GM12878 (cell line): Measurements from ENCODE around the gene NECTIN2. TPM values are rescaled to one million over a fixed set of nuclear protein-coding genes. Genes with fewer than 3 reads are reported as not detected.

Experiments used
- ATAC-seq: fragments of 200-7000 bp; cut with Tn5 transposase; 3 replicates; pipeline ENCODE4 v1.9.1; 2020; ENCODE audit warnings: mild to moderate bottlenecking, moderate library complexity
- BruUV-seq: library from RNA; stranded (reverse); fragments of 400-500 nt; replicated peaks from 2 replicates; lab custom pipeline; 2021; lab: Mats Ljungman, UMichigan
- CTCF ChIA-PET: fragments of 300-600 bp; sonication (Branson Sonifier 250); formaldehyde crosslinking; extraction: SDS; loops from one replicate; lab custom pipeline; 2021; ENCODE audit warnings: inconsistent platforms; lab: Yijun Ruan, JAX
- POLR2A ChIA-PET: fragments of 350-600 bp; formaldehyde crosslinking; extraction: SDS; loops from one replicate; lab custom pipeline; 2021; ENCODE audit warnings: inconsistent platforms; lab: Charles Lee
- RAD21 ChIA-PET: fragments of 300-600 bp; sonication (Branson Sonifier 250); formaldehyde crosslinking; loops from one replicate; lab custom pipeline; 2023; ENCODE audit warnings: antibody characterized with exemption; ENCODE audit not compliant: unreplicated experiment; lab: Charles Lee
- SMC1A ChIA-PET: fragments of 300-600 bp; sonication (Branson Sonifier 250); formaldehyde crosslinking; loops from one replicate; lab custom pipeline; 2023; ENCODE audit not compliant: unreplicated experiment, uncharacterized antibody; lab: Charles Lee
- DNase-seq: peaks from one replicate; pipeline ENCODE4 v3.0.0-alpha.2; 2011; ENCODE audit warnings: low read depth, low spot score
- FAIRE-seq: peaks from 3 replicates; lab custom pipeline; 2011; peaks lifted over from hg19 to GRCh38; lab: Jason Lieb, UNC
- H2AFZ ChIP-seq: 2 replicates; pipeline ENCODE4 v1.6.0; 2011; ENCODE audit warnings: low read depth, low read length, control low read depth; ENCODE audit not compliant: control insufficient read depth
- H3K27ac ChIP-seq: 2 replicates; pipeline ENCODE4 v1.5.1; 2011; ENCODE audit warnings: control low read depth; ENCODE audit not compliant: control insufficient read depth, insufficient read depth
- H3K27me3 ChIP-seq, 2 experiments: replicated peaks in 1 of 2; 2 replicates each; pipeline versions ENCODE4 v1.6.0 to v1.6.1; 2011; ENCODE audit warnings: low read length in 1 of 2; ENCODE audit not compliant: control insufficient read depth in 2 of 2, insufficient read depth in 2 of 2
- H3K36me3 ChIP-seq, 2 experiments: 2 replicates each; pipeline ENCODE4 v1.5.1; 2011; ENCODE audit warnings: low read length in 1 of 2; ENCODE audit not compliant: control insufficient read depth in 2 of 2, insufficient read depth in 2 of 2
- H3K4me1 ChIP-seq: 2 replicates; pipeline ENCODE4 v1.6.1; 2011; ENCODE audit warnings: mild to moderate bottlenecking, low read length, moderate library complexity, mixed read lengths; ENCODE audit not compliant: control insufficient read depth, insufficient read depth
- H3K4me2 ChIP-seq: 2 replicates; pipeline ENCODE4 v1.6.0; 2011; ENCODE audit warnings: control low read depth; ENCODE audit not compliant: control insufficient read depth, insufficient read depth
- H3K4me3 ChIP-seq: fragments of 200-600 bp; sonication (generic); 2 replicates; pipeline ENCODE4 v1.5.1; 2016
- H3K79me2 ChIP-seq: 2 replicates; pipeline ENCODE4 v1.6.0; 2011; ENCODE audit warnings: low read length; ENCODE audit not compliant: control insufficient read depth, insufficient read depth
- H3K9ac ChIP-seq: 2 replicates; pipeline ENCODE4 v1.8.0; 2011; ENCODE audit warnings: low read length, control low read depth, mixed read lengths; ENCODE audit not compliant: control insufficient read depth, insufficient read depth
- H3K9me3 ChIP-seq: replicated peaks from 3 replicates; pipeline ENCODE4 v1.5.1; 2011; ENCODE audit warnings: mild to moderate bottlenecking, low read length; ENCODE audit not compliant: control insufficient read depth, insufficient read depth
- H4K20me1 ChIP-seq: 2 replicates; pipeline ENCODE4 v1.6.0; 2011; ENCODE audit not compliant: control insufficient read depth, insufficient read depth
- CHD2 ChIP-seq: IDR thresholded peaks from 2 replicates; pipeline ENCODE4 v1.6.1; 2011; ENCODE audit warnings: low read depth, low read length, improper control_type of control experiment, borderline replicate concordance
- CTCF ChIP-seq, 3 experiments: IDR thresholded peaks in 2 of 3; conservative IDR thresholded peaks in 1 of 3; 2 replicates each; pipeline ENCODE4 v1.5.1; 2011; ENCODE audit warnings: low read depth in 3 of 3, low read length in 3 of 3, mild to moderate bottlenecking in 3 of 3, control low read depth in 2 of 3, moderate library complexity in 2 of 3, inconsistent platforms in 1 of 3, mixed read lengths in 1 of 3; ENCODE audit not compliant: control insufficient read depth in 2 of 3, insufficient read depth in 1 of 3; ENCODE audit errors: extremely low read depth in 1 of 3
- EED ChIP-seq: sonication (generic); IDR thresholded peaks from 2 replicates; pipeline ENCODE4 v1.6.1; 2016; ENCODE audit warnings: antibody characterized with exemption, low read depth
- FOXM1 ChIP-seq: IDR thresholded peaks from 2 replicates; pipeline ENCODE4 v1.6.1; 2012; ENCODE audit warnings: low read depth, mild to moderate bottlenecking, inconsistent platforms, low read length, moderate library complexity
- GATAD2B ChIP-seq: fragments of 450-650 bp; conservative IDR thresholded peaks from 2 replicates; pipeline ENCODE4 v1.6.1; 2017; ENCODE audit warnings: low read depth, mild to moderate bottlenecking, moderate library complexity
- IRF4 ChIP-seq: IDR thresholded peaks from 2 replicates; pipeline ENCODE4 v1.6.1; 2011; ENCODE audit warnings: low read depth, low read length
- KAT2A ChIP-seq: conservative IDR thresholded peaks from 2 replicates; pipeline ENCODE4 v1.6.1; 2011; ENCODE audit warnings: low read depth, low read length; ENCODE audit not compliant: control insufficient read depth
- MYB ChIP-seq: fragments of 150-350 bp; IDR thresholded peaks from 2 replicates; pipeline ENCODE4 v1.6.1; 2014; ENCODE audit warnings: mild to moderate bottlenecking, low read depth, low read length, borderline replicate concordance
- NR2C1 ChIP-seq: fragments of 450-650 bp; IDR thresholded peaks from 2 replicates; pipeline ENCODE4 v1.6.1; 2017; ENCODE audit warnings: antibody characterized with exemption, mild to moderate bottlenecking, moderate library complexity
- POLR2AphosphoS5 ChIP-seq: IDR thresholded peaks from 2 replicates; pipeline ENCODE4 v1.6.1; 2011; ENCODE audit warnings: mild to moderate bottlenecking, low read length, inconsistent platforms
- TCF12 ChIP-seq: IDR thresholded peaks from 2 replicates; pipeline ENCODE4 v1.6.1; 2011; ENCODE audit warnings: low read depth, mild to moderate bottlenecking, low read length
- WRNIP1 ChIP-seq: IDR thresholded peaks from 2 replicates; pipeline ENCODE4 v1.6.1; 2011; ENCODE audit warnings: low read depth, low read length, improper control_type of control experiment, borderline replicate concordance
- ZBTB4 ChIP-seq: fragments of 450-650 bp; formaldehyde crosslinking; IDR thresholded peaks from 2 replicates; pipeline ENCODE4 v1.4.0; 2022; ENCODE audit warnings: mild to moderate bottlenecking, moderate library complexity
- ZNF622 ChIP-seq: fragments of 450-650 bp; IDR thresholded peaks from 2 replicates; pipeline ENCODE4 v1.6.1; 2017; ENCODE audit warnings: mild to moderate bottlenecking, inconsistent platforms
- WGBS: methylation state at CpG from one replicate; pipeline ENCODE4 v1.1.6; 2016; ENCODE audit warnings: low lambda C conversion rate; ENCODE audit not compliant: insufficient replicate concordance, insufficient coverage; ENCODE audit errors: missing lambda C conversion rate; 5-methylcytosine and 5-hydroxymethylcytosine counted together
- in situ Hi-C: fragments of 300-500 bp; cut with MboI; formaldehyde crosslinking; loops from 9 replicates; pipeline ENCODE4 v1.14.3; 2018; ENCODE audit warnings: mixed read lengths
- intact Hi-C: fragments of 100-400 bp; cut with micrococcal nuclease; formaldehyde crosslinking; loops from one replicate; pipeline ENCODE4 v1.14.2; 2022; ENCODE audit not compliant: unreplicated experiment
- polyA plus RNA-seq, 11 experiments: library from polyadenylated mRNA; depleted of rRNA in 4 of 11; unstranded in 6 of 11; stranded (reverse) in 5 of 11; fragments of >200 nt; fragmentation: Nextera tagmentation in 4 of 11; fragmentation: Illumina TruSeq in 1 of 11; extraction: Ambion mirVana in 4 of 11; extraction: Trizol in 1 of 11; gene quantifications; 1 replicate in 1 of 11; 2 replicates in 10 of 11; pipeline versions ENCODE4 v1.2.1 to v1.2.3, GENCODE V29; 2011 to 2016; ENCODE audit warnings: inconsistent platforms in 2 of 11, missing spikeins in 2 of 11, low read depth in 1 of 11
- total RNA-seq, 4 experiments: library from RNA; depleted of rRNA in 3 of 4; stranded (reverse); fragments of >200 nt in 3 of 4; fragmentation: Illumina TruSeq in 1 of 4; extraction: Trizol in 1 of 4; gene quantifications; 2 replicates each; pipeline versions ENCODE4 v1.2.1 to v1.2.3, GENCODE V29; 2013 to 2021

The NECTIN2 gene
- total and polyA plus RNA-seq, 10 of the 15 experiments (the other 5 are each of a cell fraction or from before 2014, with no cell fraction given): 0.05 to 0.36 (median 0.26) TPM; not detected in 5

- no peak for TF ChIP-seq ZBTB4 (CRISPR knock-in tag)
- TF ChIP-seq FOXM1: no peak
Measured at GRCh38 chr19:44908074-44908835, 62.2 kb downstream of the NECTIN2 start (continued).

GRCh38 chr19:44908836-44909261 is 62.8 kb downstream of the NECTIN2 start:
- ChIA-PET CTCF (interaction anchor here (1.0 to 5.1 kb wide), 2 partner anchors 43 to 281 kb away, joined by 4 to 37 read pairs; no protein-coding TSS in a partner anchor), POLR2A (no interaction called here), RAD21 (interaction anchor here (1.2 kb wide), 1 partner anchor 151 kb away, joined by 3 read pairs; no protein-coding TSS in a partner anchor), SMC1A (no interaction called here)
- 76% methylated on average over 41 of the region's 44 CpGs for WGBS
- FAIRE-seq (no peak), DNase-seq (no peak), ATAC-seq (no peak)
- H3K4me3 ChIP-seq: no peak overlapping the region
- H2AFZ ChIP-seq: no peak overlapping the region
- no peaks in the 10 kb centered on the region for H3K9me3 ChIP-seq
- no TSS peak for BruUV-seq
- H3K79me2 ChIP-seq: no peaks in the 10 kb centered on the region
- H3K9ac ChIP-seq: no peak overlapping the region
- no peak overlapping the region for H3K27ac ChIP-seq
- H3K27me3 ChIP-seq: no peaks in the 10 kb centered on the region; a peak in 1 of 4 replicates
- in situ Hi-C loops: loop anchor here (10.0 kb wide), 2 partner anchors 46 to 426 kb away; partner anchors contain the start of gene CLPTM1
- intact Hi-C loops: loop anchor here (5.0 kb wide), 1 partner anchor 428 kb away; no protein-coding TSS in a partner anchor
- peaks cover 0 to 2% of the 10 kb centered on the region in 2 experiments; a peak in 2 of 4 replicates for H3K36me3 ChIP-seq
- no peak overlapping the region for H3K4me2 ChIP-seq
- no peaks in the 10 kb centered on the region for H3K4me1 ChIP-seq
- no peaks in the 10 kb centered on the region; the same call in 1 of the 2 replicates for H4K20me1 ChIP-seq
- TF ChIP-seq ZNF622: no peak
- TF ChIP-seq WRNIP1: no peak
- no peak for TF ChIP-seq CHD2
- no peak for TF ChIP-seq KAT2A
- no peak for TF ChIP-seq MYB
- no peak for TF ChIP-seq EED
- no peak for TF ChIP-seq TCF12
- TF ChIP-seq POLR2AphosphoS5: no peak
- no peak for TF ChIP-seq NR2C1
- TF ChIP-seq IRF4: no peak
- no peak for TF ChIP-seq GATAD2B
- TF ChIP-seq CTCF (IDR thresholded peaks at IDR 0.05 in 2 of 3, conservative IDR thresholded peaks at IDR 0.05 in 1 of 3; ENCODE audit: control insufficient read depth in 2 of 3, extremely low read depth in 1 of 3, insufficient read depth in 1 of 3, low read depth in 3 of 3, low read length in 3 of 3): no peak
